Prostate gland (tissue), 2 donors: ENCODE measurements around the gene RUVBL1. TPM values are rescaled to one million over a fixed set of nuclear protein-coding genes. Genes with fewer than 3 reads are reported as not detected.
A peak's percentile ranks its signal among the peaks of the same experiment; 100 is the strongest.

Source experiments
- DNase-seq: peaks from one replicate; pipeline ENCODE4 v3.0.0-alpha.2; 2019; ENCODE audit warnings: low spot score
- H3K27ac ChIP-seq, 2 donors: fragments of 200-600 bp; sonication (generic); 2 replicates each; pipeline ENCODE4 v1.5.1; 2017 to 2019
- H3K27me3 ChIP-seq: fragments of 200-600 bp; sonication (generic); replicated peaks from 2 replicates; pipeline ENCODE4 v1.5.1; 2019; ENCODE audit not compliant: insufficient read depth
- H3K36me3 ChIP-seq, 2 donors: fragments of 200-600 bp; sonication (generic); 1 replicate in 1 of 2; 2 replicates in 1 of 2; pipeline versions ENCODE4 v1.5.1 to v1.8.1; 2017 to 2019
- H3K4me1 ChIP-seq: fragments of 200-600 bp; sonication (generic); replicated peaks from 2 replicates; pipeline ENCODE4 v1.5.1; 2019
- H3K4me3 ChIP-seq, 2 donors: fragments of 200-600 bp; sonication (generic); 2 replicates each; pipeline ENCODE4 v1.5.1; 2017 to 2019
- H3K9me3 ChIP-seq: fragments of 200-600 bp; sonication (generic); 2 replicates; pipeline ENCODE4 v1.5.1; 2017
- POLR2A ChIP-seq: fragments of 450-650 bp; IDR thresholded peaks from one replicate; pipeline ENCODE4 v1.6.1; 2016; ENCODE audit warnings: antibody characterized with exemption, mild to moderate bottlenecking
- POLR2AphosphoS5 ChIP-seq: sonication (generic); formaldehyde crosslinking; IDR thresholded peaks from one replicate; pipeline ENCODE4 v1.6.1; 2017; ENCODE audit warnings: antibody characterized with exemption
- WGBS: methylation state at CpG from one replicate; pipeline ENCODE4 v1.1.5; 2018; 5-methylcytosine and 5-hydroxymethylcytosine counted together
- intact Hi-C: fragments of 100-400 bp; cut with DNase I; formaldehyde crosslinking; loops from one replicate; pipeline ENCODE4 v1.14.2; 2022
- total RNA-seq, 2 donors: library from RNA; depleted of rRNA; stranded (reverse); fragments of >200 nt; gene quantifications; one replicate each; pipeline ENCODE4 v1.1.0, GENCODE V29; 2016
- TF ChIP-seq, protein P1 (sequence below), 4 experiments: fragments of 200-600 bp in 2 of 4; fragments of 450-650 bp in 2 of 4; sonication (generic) in 2 of 4; IDR thresholded peaks; 1 replicate in 3 of 4; 2 replicates in 1 of 4; pipeline ENCODE4 v1.5.1; 2016 to 2019; ENCODE audit warnings: antibody characterized with exemption in 4 of 4, mild to moderate bottlenecking in 2 of 4, moderate library complexity in 2 of 4

RUVBL1 gene
- total RNA-seq, 2 donors from 2014 or later = 24.0 to 28.1 TPM

- H3K27ac ChIP-seq = peak overlapping the region; percentile 40 to 44
Measured at GRCh38 chr3:128123156-128123537, 465 bp downstream of the RUVBL1 start.

DNA sequence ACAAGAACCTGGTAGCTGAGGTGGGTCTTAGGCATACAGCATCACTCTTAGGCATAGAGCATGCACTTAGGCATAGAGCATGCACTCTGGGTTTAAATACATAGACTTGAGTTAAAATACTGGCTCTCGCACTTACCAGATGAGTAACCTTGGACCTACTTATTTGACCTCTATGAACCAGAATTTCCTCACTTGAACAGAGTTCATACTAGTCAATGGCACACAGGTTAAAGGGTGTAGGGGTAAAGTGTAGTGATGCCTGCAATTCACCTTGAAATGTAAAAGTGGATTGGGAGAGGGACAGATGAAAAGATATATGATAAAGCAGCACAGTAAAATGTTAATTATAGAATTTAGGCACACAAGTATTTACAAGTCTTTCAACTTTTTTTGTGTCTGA is 1.6 kb downstream of the RUVBL1 start:
- no peak for DNase-seq
- Histone ChIP-seq H3K27ac (no peak overlapping the region), H3K4me1 (no peaks in the 10 kb centered on the region), H3K36me3 (no peaks in the 10 kb centered on the region), H3K4me3 (no peak overlapping the region), H3K9me3 (no peaks in the 10 kb centered on the region), H3K27me3 (no peaks in the 10 kb centered on the region)
- WGBS = 95% methylated on average over 1 of the region's 1 CpG
- intact Hi-C loops = loop anchor here (2.0 kb wide), 1 partner anchor 31 kb away; the partner anchor contains the start of gene EEFSEC
- TF ChIP-seq, protein P1, sequence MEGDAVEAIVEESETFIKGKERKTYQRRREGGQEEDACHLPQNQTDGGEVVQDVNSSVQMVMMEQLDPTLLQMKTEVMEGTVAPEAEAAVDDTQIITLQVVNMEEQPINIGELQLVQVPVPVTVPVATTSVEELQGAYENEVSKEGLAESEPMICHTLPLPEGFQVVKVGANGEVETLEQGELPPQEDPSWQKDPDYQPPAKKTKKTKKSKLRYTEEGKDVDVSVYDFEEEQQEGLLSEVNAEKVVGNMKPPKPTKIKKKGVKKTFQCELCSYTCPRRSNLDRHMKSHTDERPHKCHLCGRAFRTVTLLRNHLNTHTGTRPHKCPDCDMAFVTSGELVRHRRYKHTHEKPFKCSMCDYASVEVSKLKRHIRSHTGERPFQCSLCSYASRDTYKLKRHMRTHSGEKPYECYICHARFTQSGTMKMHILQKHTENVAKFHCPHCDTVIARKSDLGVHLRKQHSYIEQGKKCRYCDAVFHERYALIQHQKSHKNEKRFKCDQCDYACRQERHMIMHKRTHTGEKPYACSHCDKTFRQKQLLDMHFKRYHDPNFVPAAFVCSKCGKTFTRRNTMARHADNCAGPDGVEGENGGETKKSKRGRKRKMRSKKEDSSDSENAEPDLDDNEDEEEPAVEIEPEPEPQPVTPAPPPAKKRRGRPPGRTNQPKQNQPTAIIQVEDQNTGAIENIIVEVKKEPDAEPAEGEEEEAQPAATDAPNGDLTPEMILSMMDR (IDR thresholded peaks at IDR 0.05) = no peak
- TF ChIP-seq POLR2A = no peak
- TF ChIP-seq POLR2AphosphoS5 = no peak

More at GRCh38 chr3:128123156-128123537, 465 bp downstream of the RUVBL1 start:
- no peaks in the 10 kb centered on the region for H3K36me3 ChIP-seq
- H3K4me1 ChIP-seq = no peaks in the 10 kb centered on the region
- no peaks in the 10 kb centered on the region for H3K27me3 ChIP-seq
- 1% methylated on average over 22 of the region's 22 CpGs for WGBS
- H3K9me3 ChIP-seq = no peaks in the 10 kb centered on the region
- DNase-seq = no peak
- peak overlapping the region; percentile 78 to 79 for H3K4me3 ChIP-seq
- intact Hi-C loops = loop anchor here (2.0 kb wide), 1 partner anchor 30 kb away; the partner anchor contains the start of gene EEFSEC
- TF ChIP-seq POLR2A (no peak), POLR2AphosphoS5 (no peak)
- TF ChIP-seq, protein P1 (IDR thresholded peaks at IDR 0.05) = no peak

- Histone ChIP-seq H3K27ac (no peak overlapping the region), H3K4me3 (no peak overlapping the region), H3K4me1 (no peaks in the 10 kb centered on the region), H3K9me3 (no peaks in the 10 kb centered on the region), H3K27me3 (no peaks in the 10 kb centered on the region), H3K36me3 (no peaks in the 10 kb centered on the region)
- DNase-seq = no peak
- WGBS = 82% methylated on average over 9 of the region's 9 CpGs
- intact Hi-C loops = no loop called here
- TF ChIP-seq POLR2AphosphoS5 (no peak), POLR2A (no peak)
- TF ChIP-seq, protein P1 (IDR thresholded peaks at IDR 0.05) = no peak
Measured at GRCh38 chr3:128113817-128114794, 9.5 kb downstream of the RUVBL1 start.

DNA sequence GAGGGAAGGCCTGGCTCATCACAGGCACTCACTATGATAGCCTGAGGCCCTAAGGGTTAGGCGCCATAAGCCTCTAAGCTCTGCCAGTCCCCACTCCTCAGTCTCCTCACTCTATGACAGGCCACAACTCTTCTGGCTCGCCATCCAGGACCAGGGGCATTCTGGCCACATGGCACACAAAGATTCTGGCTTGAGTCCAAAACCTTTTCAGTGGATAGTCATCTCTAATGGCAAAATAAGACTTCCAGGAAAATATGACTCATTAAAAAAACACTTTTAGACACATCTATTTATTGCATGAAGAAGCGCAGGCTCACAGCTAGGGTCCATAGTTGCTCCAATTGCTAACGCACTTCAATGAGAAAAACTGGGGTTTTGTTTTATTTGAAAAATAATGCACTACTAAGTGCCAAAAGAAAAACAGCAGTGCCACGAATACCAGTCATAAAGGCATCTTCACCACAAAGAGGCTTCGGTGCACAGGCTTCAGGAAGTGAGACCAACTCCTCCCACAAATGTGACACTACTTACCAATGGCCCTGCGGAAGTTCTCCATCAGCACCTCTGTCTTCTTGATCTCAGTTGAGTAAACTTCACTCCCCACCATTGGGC is 11.1 kb downstream of the RUVBL1 start:
- 77% methylated on average over 7 of the region's 7 CpGs for WGBS
- H3K27me3 ChIP-seq = no peaks in the 10 kb centered on the region
- no peaks in the 10 kb centered on the region for H3K4me1 ChIP-seq
- no peak for DNase-seq
- TF ChIP-seq, protein P1 (IDR thresholded peaks at IDR 0.05) = peak in 1 of 4 experiments; percentile 9
- TF ChIP-seq POLR2AphosphoS5 = no peak
- H3K4me3 ChIP-seq = no peak overlapping the region
- intact Hi-C loops = no loop called here
- H3K36me3 ChIP-seq = no peaks in the 10 kb centered on the region
- no peaks in the 10 kb centered on the region for H3K9me3 ChIP-seq
- H3K27ac ChIP-seq = no peak overlapping the region
